HG03060 (cell line): Measurements from ENCODE around the gene FILIP1.
"Not testable (repeated sequence)": the region's sequence is repeated elsewhere in the genome, so short reads cannot be mapped to it uniquely, and the experiment has no call there.

Experiments
- ATAC-seq: cut with Tn5 transposase; IDR thresholded peaks from one replicate; pipeline ENCODE4 v1.9.1; 2021; ENCODE audit warnings: low read depth, moderate number of reproducible peaks; ENCODE audit not compliant: unreplicated experiment

Gene FILIP1

DNA sequence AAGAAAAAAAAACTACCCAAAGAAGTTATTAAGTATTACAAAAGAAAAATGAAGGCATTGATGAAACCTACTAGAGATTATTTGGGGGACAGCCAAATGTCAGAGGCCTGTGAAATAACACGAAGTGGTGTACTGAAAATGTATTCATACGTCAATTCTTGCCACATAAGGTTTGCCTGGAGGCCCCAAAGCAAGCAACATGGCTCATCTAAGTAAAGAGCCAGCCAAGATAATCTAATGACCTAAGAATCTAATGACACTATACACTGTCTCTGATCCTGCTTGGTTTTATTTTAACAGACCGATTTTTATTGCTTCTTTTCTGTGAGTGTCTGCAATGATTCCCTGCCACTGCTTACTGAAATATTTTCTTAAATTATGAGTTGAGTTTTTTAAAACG lies 34.7 kb downstream of the FILIP1 start:
- no peak for ATAC-seq

DNA sequence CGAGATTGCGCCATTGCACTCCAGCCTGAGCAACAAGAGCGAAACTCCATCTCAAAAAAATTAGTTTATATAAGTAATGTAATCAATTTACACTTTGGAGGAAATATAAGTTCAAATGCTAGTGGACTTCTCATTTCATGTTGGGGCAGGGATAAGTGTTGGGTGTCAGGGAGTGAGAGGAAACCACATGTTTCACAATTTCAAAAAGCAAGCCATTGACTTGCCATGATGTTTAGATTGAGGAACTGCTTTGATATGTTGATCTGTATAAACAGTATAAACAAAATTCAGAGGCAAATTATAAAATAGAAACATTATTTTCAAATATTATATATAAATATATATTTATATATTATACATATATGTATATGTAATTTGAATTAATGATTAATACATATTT lies 42.7 kb downstream of the FILIP1 start:
- ATAC-seq = no peak

DNA sequence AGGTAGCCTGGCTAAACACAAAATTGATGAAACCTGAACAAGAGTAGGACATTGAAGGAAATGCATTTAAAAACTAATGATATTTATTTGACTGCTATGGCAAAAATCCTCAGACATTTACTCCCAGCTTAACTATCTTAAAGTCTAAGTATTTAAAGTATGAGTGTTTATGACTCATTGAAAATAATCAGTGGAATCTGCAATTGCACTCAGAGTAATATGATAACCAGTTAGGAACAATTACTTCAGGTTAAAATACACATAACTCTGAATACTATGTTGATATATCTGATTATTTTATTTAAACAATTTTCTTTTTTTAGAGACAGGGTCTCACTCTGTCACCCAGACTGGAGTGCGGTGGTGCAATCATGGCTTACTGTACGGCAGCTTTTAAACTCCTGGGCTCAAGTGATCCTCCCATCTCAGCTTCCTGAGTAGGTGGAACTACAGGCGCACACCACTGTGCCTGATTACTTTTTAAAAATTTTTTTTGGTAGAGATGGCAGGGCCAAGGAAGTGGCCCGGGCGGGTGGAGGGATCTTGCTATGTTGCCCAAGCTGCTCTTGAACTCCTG lies 43.9 kb downstream of the FILIP1 start:
- no peak for ATAC-seq

DNA sequence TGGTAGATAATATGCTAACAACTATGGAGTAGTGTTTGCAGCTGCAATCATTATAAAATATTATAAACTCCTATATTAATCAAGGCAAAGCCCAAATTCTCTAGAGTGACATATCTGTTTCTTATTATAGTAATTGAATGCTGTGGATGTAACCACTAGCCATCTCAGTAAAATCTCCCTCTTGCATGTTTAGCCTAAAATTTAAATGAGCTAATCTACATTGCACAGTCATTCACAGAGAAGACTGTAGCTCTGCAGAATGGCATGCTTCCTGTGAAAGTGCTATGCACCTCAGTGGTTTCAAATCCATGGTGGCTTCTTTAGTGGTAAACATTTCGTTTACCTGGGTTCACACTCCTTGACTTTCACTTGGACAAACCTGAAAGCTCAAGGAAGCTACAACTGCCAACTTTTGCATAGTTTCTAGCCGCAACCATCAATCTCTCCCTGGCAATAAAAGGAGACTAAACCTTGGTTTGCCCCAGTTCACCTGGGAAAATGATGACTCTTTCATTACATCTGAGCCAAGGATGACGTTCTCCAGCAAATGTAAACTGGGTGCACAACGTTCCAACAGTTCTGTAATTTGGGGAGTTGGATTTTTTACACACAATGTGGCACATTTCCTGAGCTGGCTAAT lies 47.2 kb downstream of the FILIP1 start:
- no peak for ATAC-seq

DNA sequence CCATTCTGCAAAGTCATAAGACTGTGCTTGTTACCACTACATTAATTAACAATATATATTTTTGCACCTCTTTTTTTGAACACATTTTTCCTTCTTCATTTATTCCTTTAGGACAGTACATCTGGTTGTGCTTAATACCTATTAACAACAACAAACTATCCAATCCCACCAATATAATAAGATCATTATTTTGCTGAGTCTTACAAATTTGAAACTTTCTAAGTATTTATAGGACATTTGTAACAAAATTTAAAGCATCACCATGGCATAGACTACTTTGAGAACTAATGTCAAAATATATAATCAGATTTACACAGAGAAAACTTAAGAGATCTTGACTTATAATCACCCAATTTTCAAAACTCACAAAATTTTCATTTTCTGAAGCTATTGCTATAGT lies 47.9 kb downstream of the FILIP1 start:
- no peak for ATAC-seq

DNA sequence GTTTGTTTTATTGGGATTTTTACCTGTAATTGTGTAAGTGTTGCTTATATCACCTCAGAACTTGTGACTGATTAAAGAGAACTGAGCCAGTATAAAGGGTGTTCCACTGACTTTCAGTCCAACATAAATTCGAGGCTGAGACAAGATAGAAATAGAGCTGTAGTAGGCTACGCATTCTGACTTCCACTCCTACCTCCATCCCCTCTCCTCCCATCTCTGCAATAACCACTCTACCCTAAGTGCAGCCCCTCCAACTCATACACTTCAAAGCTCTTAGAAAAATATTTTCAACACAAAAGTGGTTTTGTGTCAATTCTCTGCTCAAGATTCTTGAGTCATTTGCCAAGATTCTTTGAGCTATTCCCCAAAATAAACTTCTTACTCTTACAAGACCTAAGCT lies 48.7 kb downstream of the FILIP1 start:
- ATAC-seq = no peak

DNA sequence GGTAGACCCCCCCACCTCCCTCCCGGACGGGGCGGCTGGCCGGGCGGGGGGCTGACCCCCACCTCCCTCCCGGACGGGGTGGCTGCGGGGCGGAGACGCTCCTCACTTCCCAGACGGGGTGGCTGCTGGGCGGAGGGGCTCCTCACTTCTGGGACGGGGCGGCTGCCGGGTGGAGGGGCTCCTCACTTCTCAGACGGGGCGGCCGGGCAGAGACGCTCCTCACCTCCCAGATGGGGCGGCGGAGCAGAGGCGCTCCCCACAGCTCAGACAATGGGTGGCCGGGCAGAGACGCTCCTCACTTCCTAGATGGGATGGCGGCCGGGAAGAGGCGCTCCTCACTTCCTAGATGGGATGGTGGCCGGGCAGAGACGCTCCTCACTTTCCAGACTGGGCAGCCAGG lies 51.7 kb downstream of the FILIP1 start:
- ATAC-seq = not testable (repeated sequence)

DNA sequence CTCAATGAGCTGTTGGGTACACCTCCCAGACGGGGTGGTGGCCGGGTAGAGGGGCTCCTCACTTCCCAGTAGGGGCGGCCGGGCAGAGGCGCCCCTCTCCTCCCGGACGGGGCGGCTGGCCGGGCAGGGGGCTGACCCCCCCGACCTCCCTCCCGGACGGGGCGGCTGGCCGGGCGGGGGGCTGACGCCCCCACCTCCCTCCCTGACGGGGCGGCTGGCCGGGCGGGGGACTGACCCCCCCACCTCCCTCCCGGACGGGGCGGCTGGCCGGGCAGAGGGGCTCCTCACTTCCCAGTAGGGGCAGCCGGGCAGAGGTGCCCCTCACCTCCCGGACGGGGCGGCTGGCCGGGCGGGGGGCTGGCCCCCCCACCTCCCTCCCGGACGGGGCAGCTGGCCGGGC lies 52.1 kb downstream of the FILIP1 start:
- not testable (repeated sequence) for ATAC-seq

DNA sequence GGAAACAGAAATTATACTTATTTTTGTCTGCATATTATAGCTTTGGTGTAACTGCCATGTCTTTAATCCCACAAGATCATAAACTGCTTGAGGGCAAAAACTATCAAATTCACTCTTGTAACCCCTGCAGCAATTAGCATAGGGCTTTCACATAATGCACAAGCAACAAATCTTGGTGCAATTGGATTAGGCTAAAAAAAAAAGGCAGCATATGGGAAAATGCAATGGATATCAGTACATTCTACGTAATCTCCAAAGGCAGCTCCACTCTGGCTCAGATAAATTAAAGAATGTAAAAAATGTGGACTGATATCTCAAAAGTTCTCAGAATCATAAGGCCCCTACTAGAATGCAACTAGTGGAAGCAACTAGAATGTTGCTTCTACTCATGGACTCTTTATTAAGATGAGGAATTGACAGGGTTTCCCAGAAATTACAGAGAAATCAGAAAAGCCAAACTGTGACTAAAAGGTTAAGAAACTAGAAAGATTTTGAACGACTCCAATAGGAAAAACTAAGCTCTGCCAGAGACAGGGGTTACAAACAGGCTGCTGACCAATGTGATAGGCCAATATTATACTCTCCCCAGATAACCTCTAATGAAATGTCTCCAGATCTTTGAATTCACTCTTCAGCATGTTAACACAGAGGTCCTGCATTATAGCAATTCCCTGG lies 55.0 kb downstream of the FILIP1 start:
- no peak for ATAC-seq

DNA sequence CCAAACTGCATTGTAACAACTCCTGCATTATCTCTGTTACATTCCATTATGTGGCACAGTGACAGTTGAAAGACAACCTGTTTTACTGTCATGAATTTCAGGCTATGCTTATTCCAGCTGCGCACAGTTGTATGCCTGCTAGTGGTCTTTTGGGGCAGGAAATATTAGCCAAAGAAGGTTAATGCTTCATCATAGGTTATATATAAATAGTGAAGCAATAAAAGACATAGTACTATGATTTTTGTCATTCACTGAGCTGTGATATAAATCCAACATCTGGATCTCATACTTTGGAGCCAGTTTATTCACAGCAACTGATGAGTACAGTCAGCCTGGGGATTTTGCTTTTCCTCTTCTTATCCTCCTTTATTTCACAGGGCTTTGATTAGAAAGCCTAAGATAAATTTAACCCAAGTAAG lies 55.6 kb downstream of the FILIP1 start:
- ATAC-seq = no peak

DNA sequence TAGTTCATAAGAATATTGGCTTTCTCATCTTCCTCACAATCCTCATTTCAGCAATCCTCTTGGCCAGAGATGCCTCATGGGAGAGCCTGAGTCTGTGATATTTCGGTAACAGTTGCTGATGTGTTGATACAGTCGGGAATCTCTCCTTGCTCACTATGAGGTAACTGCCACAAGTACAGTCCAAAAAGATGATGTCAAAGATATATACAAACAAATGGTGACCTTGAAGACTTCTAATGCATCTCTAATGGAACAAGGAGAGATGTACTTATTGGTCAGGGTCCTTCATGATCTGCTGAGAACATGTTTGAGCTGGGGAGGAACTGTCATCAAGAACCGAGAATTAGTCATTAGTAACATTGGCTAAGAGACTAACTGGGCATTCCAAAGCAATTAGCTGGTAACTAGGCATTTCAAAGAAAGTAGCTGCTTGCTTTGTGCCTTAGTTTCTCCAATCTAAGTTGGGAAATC lies 56.1 kb downstream of the FILIP1 start:
- ATAC-seq = no peak

DNA sequence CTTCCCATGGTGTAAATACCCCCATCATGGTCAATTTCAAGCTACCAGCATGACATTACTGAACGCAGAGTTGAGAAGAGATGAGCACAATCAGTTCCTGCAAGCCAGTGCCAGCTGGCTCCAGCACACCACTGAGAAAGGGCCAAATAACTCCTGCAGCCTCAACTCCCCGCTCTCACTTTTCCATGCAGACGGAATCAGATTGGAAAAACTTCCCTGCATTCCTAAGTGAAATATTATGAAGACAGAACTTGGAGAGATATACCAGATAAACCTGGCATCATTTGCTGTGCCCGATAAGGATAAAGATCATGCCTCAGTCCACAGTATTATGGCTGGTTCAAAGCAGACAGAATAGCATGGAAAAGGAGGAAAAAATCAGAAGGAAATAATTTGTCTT lies 56.7 kb downstream of the FILIP1 start:
- ATAC-seq = no peak

DNA sequence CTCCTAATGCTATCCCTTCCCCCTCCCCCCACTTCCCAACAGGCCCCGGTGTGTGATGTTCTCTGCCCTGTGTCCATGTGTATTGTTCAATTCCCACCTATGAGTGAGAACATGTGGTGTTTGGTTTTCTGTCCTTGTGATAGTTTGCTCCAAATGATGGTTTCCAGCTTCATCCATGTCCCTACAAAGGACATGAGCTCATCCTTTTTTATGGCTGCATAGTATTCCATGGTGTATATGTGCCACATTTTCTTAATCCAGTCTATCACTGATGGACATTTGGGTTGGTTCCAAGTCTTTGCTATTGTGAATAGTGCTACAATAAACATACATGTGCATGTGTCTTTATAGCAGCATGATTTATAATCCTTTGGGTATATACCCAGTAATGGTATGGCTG lies 60.8 kb downstream of the FILIP1 start:
- not testable (repeated sequence) for ATAC-seq

DNA sequence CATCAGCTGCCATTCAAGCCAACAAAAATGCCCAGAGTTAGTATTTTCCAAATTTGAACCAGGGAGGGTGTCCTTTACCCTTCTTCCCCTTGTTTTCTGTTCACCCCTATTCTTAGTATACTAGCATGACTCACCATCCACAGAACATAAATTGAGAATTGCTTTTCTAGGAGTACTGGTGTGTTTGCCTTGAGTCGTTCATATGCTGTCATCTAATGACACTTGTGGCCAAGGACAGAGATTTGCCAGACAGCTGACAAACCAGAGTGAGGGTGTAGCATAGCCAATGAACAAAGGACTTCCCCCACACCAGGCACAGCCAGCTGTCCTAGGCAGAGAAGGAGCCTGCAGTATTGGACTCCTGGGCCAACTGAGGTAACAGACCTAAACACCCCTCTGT lies 62.2 kb downstream of the FILIP1 start:
- no peak for ATAC-seq

DNA sequence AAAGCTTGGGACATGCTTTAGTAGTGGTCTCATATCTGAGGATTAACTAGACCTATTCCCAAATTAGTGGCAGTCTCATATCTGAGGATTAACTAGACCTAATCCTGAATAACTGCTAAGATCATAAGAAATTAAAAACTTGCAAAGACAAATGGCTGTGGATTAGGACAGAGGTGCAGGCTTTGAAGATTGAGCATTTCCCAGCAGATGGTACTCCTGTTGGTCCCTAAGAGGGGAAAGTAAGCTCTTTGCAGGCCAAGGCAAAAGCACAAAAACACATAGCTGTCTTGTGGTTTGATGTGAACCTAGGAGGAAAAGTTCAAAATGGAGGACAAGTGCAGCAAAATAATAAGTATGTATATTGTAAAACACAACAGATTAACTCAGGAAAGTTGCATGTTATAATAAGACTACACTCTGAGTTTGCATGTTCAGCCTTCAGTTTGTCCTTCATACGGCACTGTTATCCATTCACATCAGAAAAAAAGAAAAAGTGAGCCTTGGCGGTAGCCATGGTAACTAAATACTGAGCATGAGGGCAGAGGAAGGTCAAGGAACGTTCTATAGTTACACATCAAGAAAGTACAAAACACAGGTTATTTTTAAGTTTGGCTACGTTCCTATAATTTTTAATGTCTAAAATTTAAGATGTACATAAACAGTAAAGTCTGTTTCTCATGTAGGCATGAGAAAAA lies 62.8 kb downstream of the FILIP1 start:
- ATAC-seq = no peak

DNA sequence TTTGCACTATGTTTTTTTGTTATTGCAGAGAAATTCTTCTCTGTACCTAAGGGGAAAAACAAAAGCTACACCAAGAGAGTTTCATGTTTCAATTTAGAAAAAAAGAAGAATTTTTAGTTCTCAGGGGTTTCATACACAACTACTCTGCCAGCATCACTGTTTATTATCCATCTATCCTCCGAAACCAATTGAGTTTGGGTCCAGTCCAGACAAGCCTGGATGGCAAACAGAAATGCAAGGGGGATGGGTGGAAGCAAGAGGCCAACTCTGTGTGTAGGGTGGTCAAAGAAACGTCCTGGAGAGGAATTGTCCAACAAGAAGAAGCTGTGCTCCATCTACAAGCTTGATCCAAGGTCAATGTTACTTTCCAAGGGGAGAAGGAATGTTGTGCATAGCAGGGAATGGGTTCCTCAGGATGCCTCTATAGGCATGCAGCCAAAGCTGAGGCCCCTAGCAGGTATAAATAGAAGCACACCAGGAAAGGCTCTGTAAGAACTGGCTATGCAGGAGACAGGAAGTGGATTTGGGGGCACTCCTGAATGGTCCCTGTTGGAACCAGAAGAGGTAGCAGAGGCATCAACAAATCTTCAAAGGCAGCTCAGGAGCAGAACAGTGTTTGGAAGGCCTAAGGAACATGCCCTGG lies 64.4 kb downstream of the FILIP1 start:
- ATAC-seq = no peak

DNA sequence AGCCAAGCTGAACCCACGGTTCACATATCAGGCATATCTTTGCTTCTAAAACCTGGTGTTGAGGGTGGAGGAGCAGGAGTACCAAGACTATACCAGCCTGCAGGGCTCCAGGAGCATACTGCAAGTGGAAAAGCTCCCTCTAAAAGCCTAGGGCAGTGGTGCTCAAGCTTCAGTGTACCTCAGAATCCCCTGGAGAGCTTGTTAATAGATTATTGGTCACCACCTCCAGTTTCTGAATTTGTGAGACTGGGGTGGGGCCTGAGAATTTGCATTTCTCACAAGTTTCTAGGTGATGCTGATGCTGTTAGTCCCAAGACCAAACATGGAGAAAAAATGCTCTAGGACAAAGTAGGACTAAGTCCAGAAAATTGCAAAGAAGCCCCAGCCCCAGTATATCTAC lies 65.4 kb downstream of the FILIP1 start:
- ATAC-seq = no peak

DNA sequence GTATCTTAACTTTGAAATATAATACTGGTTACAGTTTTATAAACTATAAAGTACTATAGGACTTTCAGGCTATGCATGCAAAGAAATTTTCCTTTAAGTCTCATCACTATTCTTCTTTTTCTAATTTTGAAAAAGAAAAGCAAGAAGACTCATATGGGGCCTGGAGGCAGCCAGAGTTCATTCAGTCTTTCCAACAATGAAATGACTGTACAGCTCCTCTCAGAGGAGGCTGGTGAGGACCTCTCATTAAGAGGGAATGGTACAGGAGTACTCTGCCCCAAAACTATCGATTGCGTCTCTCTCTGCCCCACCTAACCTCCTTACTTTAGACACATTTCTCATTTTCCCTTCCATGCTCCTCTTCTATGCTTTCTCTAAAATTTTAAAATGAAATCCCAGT lies 66.3 kb downstream of the FILIP1 start:
- ATAC-seq = no peak

DNA sequence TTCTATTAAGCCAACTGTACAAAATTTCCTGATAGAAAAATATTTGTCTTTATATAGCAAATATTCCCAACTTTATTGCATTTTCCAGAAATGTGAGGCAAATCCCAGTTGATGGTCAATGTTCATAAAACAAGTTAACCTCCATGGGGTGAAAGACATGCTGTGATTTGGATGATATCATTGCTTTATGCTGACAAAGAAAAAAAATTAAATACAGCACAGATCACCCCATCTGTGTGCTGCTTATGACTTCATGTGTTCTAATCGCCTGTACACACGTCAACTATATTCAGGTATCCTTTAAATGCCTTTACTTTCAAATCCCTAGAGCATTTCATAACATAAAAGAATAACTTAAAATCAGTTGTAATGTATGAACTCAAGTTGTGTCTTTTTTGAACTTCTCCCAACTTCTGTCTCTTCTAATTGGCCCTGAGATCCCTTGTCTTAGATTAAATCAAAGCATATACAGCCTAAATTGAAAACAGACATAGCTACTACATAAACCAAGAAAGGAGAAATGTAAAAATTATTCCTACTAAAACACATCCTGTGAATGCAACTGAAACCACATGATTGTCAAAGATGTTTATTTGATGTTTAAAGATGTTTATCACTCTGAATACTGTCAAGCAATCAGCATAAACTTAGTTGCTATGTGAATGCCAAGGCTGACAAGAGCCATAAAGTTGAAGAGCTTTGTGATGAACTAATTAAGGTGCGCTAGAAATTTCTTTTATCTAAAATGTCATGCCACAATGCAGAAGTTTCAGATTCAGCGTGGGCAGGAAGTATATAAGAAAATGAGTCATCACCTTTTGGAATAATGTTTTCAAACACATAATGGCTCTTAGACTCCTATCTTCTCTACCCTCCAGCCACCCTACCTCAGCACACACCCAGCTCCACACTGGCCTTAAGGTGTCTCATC lies 68.7 kb downstream of the FILIP1 start:
- ATAC-seq = no peak

DNA sequence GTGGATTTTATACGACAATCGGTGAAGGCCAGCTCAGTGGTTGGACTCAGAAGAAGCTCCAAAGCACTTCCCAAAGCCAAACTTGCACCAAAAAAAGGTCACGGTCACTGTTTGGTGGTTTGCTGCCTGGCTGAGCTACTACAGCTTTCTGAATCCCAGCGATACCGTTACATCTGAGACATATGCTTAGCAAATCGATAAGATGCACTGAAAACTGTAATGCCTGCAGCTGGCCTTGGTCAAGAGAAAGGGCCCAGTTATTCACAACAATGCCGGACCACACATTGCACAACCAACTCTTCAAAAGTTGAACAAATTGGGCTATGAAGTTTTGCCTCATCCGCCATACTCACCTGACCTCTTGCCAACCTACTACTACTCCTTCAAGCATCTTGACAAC lies 70.2 kb downstream of the FILIP1 start:
- ATAC-seq = no peak
